Measurements from ENCODE around the gene FHL2. TPM values are rescaled to one million over a fixed set of nuclear protein-coding genes. Genes with fewer than 3 reads are reported as not detected.

The FHL2 gene
- total RNA-seq, 2 experiments from 2014 or later = not detected

DNA sequence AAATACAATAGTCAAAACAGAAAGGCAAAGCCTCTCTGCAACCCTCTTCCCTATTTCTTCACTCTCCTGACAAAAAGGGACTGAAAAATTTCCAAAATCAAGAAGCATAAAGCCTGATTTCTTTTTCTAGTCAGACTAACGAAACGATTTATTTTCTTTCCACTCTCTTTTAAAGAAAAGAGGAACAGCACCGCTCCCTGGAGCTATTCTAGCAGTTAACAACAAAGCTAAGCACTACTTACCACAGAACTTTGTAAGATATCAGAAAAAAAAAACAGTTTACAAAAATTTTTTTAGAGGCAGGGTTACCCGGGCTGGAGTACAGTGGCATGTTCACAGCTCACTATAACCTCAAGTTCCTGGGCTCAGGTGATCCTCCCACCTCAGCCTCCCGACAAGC lies 14.4 kb upstream of the FHL2 start:
- TF ChIP-seq EZH2phosphoT487 (IDR thresholded peaks at IDR 0.05; ENCODE audit: borderline replicate concordance, low read depth, low read length) = no peak
- TF ChIP-seq, protein P1, sequence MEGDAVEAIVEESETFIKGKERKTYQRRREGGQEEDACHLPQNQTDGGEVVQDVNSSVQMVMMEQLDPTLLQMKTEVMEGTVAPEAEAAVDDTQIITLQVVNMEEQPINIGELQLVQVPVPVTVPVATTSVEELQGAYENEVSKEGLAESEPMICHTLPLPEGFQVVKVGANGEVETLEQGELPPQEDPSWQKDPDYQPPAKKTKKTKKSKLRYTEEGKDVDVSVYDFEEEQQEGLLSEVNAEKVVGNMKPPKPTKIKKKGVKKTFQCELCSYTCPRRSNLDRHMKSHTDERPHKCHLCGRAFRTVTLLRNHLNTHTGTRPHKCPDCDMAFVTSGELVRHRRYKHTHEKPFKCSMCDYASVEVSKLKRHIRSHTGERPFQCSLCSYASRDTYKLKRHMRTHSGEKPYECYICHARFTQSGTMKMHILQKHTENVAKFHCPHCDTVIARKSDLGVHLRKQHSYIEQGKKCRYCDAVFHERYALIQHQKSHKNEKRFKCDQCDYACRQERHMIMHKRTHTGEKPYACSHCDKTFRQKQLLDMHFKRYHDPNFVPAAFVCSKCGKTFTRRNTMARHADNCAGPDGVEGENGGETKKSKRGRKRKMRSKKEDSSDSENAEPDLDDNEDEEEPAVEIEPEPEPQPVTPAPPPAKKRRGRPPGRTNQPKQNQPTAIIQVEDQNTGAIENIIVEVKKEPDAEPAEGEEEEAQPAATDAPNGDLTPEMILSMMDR (conservative IDR thresholded peaks at IDR 0.05; ENCODE audit: low read length) = no peak
- no TSS peak for BruUV-seq (replicated peaks)
- ChIA-PET POLR2A (no interaction called here), CTCF (ENCODE audit: unreplicated experiment) (no interaction called here)
- H3K27ac ChIP-seq (ENCODE audit: low read depth, low read length, poor library complexity, severe bottlenecking) = no peak overlapping the region
- no peak overlapping the region; the same call in 1 of the 2 replicates for H2AFZ ChIP-seq (ENCODE audit: low read length)
- no peaks in the 10 kb centered on the region for H4K20me1 ChIP-seq (ENCODE audit: insufficient read depth, low read length)
- H3K4me3 ChIP-seq (ENCODE audit: low read depth, low read length, poor library complexity, severe bottlenecking) = no peak overlapping the region
- H3K79me2 ChIP-seq (ENCODE audit: insufficient read depth, low read depth, low read length) = no peaks in the 10 kb centered on the region
- H3K36me3 ChIP-seq (ENCODE audit: insufficient read depth, low read length) = no peaks in the 10 kb centered on the region
- no peaks in the 10 kb centered on the region for H3K9me2 ChIP-seq (ENCODE audit: insufficient read depth, low read length)
- no peak overlapping the region for H3K4me2 ChIP-seq (ENCODE audit: low read length)
- no peaks in the 10 kb centered on the region for H3K4me1 ChIP-seq (ENCODE audit: insufficient read depth, low read length, poor library complexity, severe bottlenecking)
- H3K9me3 ChIP-seq (ENCODE audit: low read length) = no peaks in the 10 kb centered on the region
- intact Hi-C loops (cut with micrococcal nuclease; ENCODE audit: unreplicated experiment) = no loop called here
- no peak for DNase-seq (ENCODE audit: low spot score)

DNA sequence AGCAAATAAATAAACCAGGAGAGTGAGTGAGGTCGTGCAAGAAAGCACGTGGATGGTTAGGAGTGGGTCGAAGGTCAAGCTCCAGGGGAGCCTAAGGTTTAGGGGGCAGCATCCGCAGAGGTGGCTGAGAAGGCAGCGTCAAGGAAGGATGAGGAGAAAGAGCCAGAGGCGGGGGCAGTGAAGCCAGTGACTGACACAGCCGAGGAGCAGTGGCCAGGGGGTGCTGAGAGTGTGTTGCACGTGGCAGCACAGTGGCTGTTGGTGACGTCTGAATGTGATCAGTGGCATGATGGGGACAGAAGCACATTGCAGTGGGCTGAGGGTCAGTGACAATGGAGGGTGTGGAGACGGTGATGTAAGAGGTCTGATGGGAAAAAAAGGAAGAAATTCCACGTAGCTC lies 13.7 kb upstream of the FHL2 start:
- ChIA-PET POLR2A (no interaction called here), CTCF (ENCODE audit: unreplicated experiment) (no interaction called here)
- no peak for DNase-seq (ENCODE audit: low spot score)
- intact Hi-C loops (cut with micrococcal nuclease; ENCODE audit: unreplicated experiment) = no loop called here
- BruUV-seq (replicated peaks) = no TSS peak
- Histone ChIP-seq H3K79me2 (ENCODE audit: insufficient read depth, low read depth, low read length) (no peaks in the 10 kb centered on the region), H3K4me2 (ENCODE audit: low read length) (no peak overlapping the region), H3K4me3 (ENCODE audit: low read depth, low read length, poor library complexity, severe bottlenecking) (no peak overlapping the region), H3K9me2 (ENCODE audit: insufficient read depth, low read length) (no peaks in the 10 kb centered on the region), H3K36me3 (ENCODE audit: insufficient read depth, low read length) (no peaks in the 10 kb centered on the region), H3K9me3 (ENCODE audit: low read length) (no peaks in the 10 kb centered on the region), H3K27ac (ENCODE audit: low read depth, low read length, poor library complexity, severe bottlenecking) (no peak overlapping the region), H4K20me1 (ENCODE audit: insufficient read depth, low read length) (no peaks in the 10 kb centered on the region), H3K4me1 (ENCODE audit: insufficient read depth, low read length, poor library complexity, severe bottlenecking) (no peaks in the 10 kb centered on the region), H2AFZ (ENCODE audit: low read length) (no peak overlapping the region; the same call in 1 of the 2 replicates)
- TF ChIP-seq, protein P1 (conservative IDR thresholded peaks at IDR 0.05; ENCODE audit: low read length) = no peak
- TF ChIP-seq EZH2phosphoT487 (IDR thresholded peaks at IDR 0.05; ENCODE audit: borderline replicate concordance, low read depth, low read length) = no peak

DNA sequence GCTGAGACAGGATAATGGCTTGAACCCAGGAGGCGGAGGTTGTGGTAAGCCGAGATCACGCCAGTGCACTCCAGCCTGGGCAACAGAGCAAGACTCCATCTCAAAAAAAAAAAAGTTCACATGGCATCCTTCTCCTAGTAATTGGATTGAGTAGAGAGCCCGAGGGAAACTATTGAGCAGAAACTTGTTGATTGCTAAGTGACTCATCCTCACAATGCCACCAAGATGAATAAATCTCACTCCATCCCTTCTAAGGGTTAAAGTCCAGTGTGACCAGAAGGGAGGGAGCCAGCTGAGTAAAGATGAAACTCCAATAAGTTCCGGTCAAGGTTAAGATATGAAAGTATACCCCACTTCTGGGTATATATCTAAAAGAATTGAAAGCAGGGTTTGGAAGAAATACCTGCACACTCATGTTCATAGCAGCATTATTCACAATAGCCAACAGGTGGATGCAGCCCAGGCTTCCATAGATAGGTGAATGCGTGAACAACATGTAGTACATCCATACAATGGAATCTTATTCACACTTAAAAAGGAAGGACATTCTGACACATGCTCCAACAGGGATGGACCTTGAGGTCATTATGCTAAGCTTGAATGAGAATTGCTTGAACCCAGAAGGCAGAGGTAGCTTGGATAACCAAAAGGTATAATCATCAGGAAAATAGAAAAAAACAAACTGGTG lies 13.0 kb upstream of the FHL2 start:
- H4K20me1 ChIP-seq (ENCODE audit: insufficient read depth, low read length) = no peaks in the 10 kb centered on the region
- no peak overlapping the region for H3K4me2 ChIP-seq (ENCODE audit: low read length)
- no peaks in the 10 kb centered on the region for H3K9me3 ChIP-seq (ENCODE audit: low read length)
- POLR2A ChIA-PET = interaction anchor here (1.2 kb wide), 1 partner anchor 44 kb away, joined by 3 read pairs; no protein-coding TSS in a partner anchor
- no peaks in the 10 kb centered on the region for H3K9me2 ChIP-seq (ENCODE audit: insufficient read depth, low read length)
- no peak overlapping the region for H3K4me3 ChIP-seq (ENCODE audit: low read depth, low read length, poor library complexity, severe bottlenecking)
- intact Hi-C loops (cut with micrococcal nuclease; ENCODE audit: unreplicated experiment) = no loop called here
- H2AFZ ChIP-seq (ENCODE audit: low read length) = no peak overlapping the region
- no peak for DNase-seq (ENCODE audit: low spot score)
- no TSS peak for BruUV-seq (replicated peaks)
- no peaks in the 10 kb centered on the region for H3K36me3 ChIP-seq (ENCODE audit: insufficient read depth, low read length)
- no peak for TF ChIP-seq EZH2phosphoT487 (IDR thresholded peaks at IDR 0.05; ENCODE audit: borderline replicate concordance, low read depth, low read length)
- TF ChIP-seq, protein P1 (conservative IDR thresholded peaks at IDR 0.05; ENCODE audit: low read length) = no peak
- CTCF ChIA-PET (ENCODE audit: unreplicated experiment) = no interaction called here
- H3K27ac ChIP-seq (ENCODE audit: low read depth, low read length, poor library complexity, severe bottlenecking) = no peak overlapping the region
- H3K79me2 ChIP-seq (ENCODE audit: insufficient read depth, low read depth, low read length) = no peaks in the 10 kb centered on the region
- no peaks in the 10 kb centered on the region for H3K4me1 ChIP-seq (ENCODE audit: insufficient read depth, low read length, poor library complexity, severe bottlenecking)

Data from OCI-LY7 (cell line).